Mucosa of rectum (tissue), 2 donors: ENCODE data around the gene CHRM2.

Source experiments
- H3K27ac ChIP-seq, 2 donors: one replicate each; pipeline ENCODE4 v1.7.0; 2013; ENCODE audit warnings: inconsistent platforms in 2 of 2, low read depth in 2 of 2, low read length in 2 of 2
- H3K27me3 ChIP-seq, 2 donors: one replicate each; pipeline ENCODE4 v1.7.0; 2013; ENCODE audit warnings: low read length in 2 of 2; ENCODE audit not compliant: control insufficient read depth in 2 of 2, insufficient read depth in 2 of 2
- H3K36me3 ChIP-seq, 2 donors: one replicate each; pipeline ENCODE4 v1.7.0; 2013; ENCODE audit warnings: low read length in 2 of 2; ENCODE audit not compliant: control insufficient read depth in 2 of 2, insufficient read depth in 2 of 2
- H3K4me1 ChIP-seq, 2 donors: one replicate each; pipeline ENCODE4 v1.7.0; 2013; ENCODE audit warnings: low read length in 2 of 2, mild to moderate bottlenecking in 1 of 2; ENCODE audit not compliant: control insufficient read depth in 2 of 2, insufficient read depth in 2 of 2
- H3K4me3 ChIP-seq, 2 donors: one replicate each; pipeline ENCODE4 v1.7.0; 2013; ENCODE audit warnings: low read length in 2 of 2
- H3K9ac ChIP-seq, 2 donors: one replicate each; pipeline ENCODE4 v1.7.0; 2013; ENCODE audit warnings: low read length in 2 of 2, low read depth in 1 of 2, mild to moderate bottlenecking in 1 of 2
- H3K9me3 ChIP-seq, 2 donors: one replicate each; pipeline ENCODE4 v1.7.0; 2013; ENCODE audit warnings: low read length in 2 of 2; ENCODE audit not compliant: control insufficient read depth in 2 of 2
- donor health status: healthy.
- donor health status: Normal muscosa, but diverticular disease.

The CHRM2 gene

GRCh38 chr7:136950331-136950730 is 81.9 kb downstream of the CHRM2 start:
- Histone ChIP-seq H3K27ac (no peak overlapping the region), H3K9ac (no peak overlapping the region), H3K27me3 (no peaks in the 10 kb centered on the region), H3K9me3 (peaks cover 0 to 2% of the 10 kb centered on the region in 2 donors), H3K4me1 (no peaks in the 10 kb centered on the region), H3K4me3 (no peak overlapping the region), H3K36me3 (no peaks in the 10 kb centered on the region)

GRCh38 chr7:136953386-136953785 is 84.9 kb downstream of the CHRM2 start:
- Histone ChIP-seq H3K4me3 (no peak overlapping the region), H3K9me3 (no peaks in the 10 kb centered on the region), H3K9ac (no peak overlapping the region), H3K27me3 (no peaks in the 10 kb centered on the region), H3K4me1 (no peaks in the 10 kb centered on the region), H3K27ac (no peak overlapping the region), H3K36me3 (no peaks in the 10 kb centered on the region)

GRCh38 chr7:136956232-136956631 is 87.8 kb downstream of the CHRM2 start:
- H3K36me3 ChIP-seq, result no peaks in the 10 kb centered on the region
- H3K4me1 ChIP-seq, result no peaks in the 10 kb centered on the region
- H3K9ac ChIP-seq, result no peak overlapping the region
- peaks cover 0 to 3% of the 10 kb centered on the region in 2 donors for H3K9me3 ChIP-seq
- H3K27me3 ChIP-seq, result no peaks in the 10 kb centered on the region
- H3K27ac ChIP-seq, result no peak overlapping the region
- H3K4me3 ChIP-seq, result no peak overlapping the region

- no peaks in the 10 kb centered on the region for H3K27me3 ChIP-seq
- H3K4me3 ChIP-seq, result no peak overlapping the region
- H3K27ac ChIP-seq, result no peak overlapping the region
- H3K9ac ChIP-seq, result no peak overlapping the region
- no peaks in the 10 kb centered on the region for H3K36me3 ChIP-seq
- no peaks in the 10 kb centered on the region for H3K4me1 ChIP-seq
- peaks cover 0 to 3% of the 10 kb centered on the region in 2 donors for H3K9me3 ChIP-seq
These were observed 88.2 kb downstream of the CHRM2 start for GRCh38 chr7:136956671-136957070.

GRCh38 chr7:136957391-136957790 is 88.9 kb downstream of the CHRM2 start:
- Histone ChIP-seq H3K36me3 (no peaks in the 10 kb centered on the region), H3K27me3 (no peaks in the 10 kb centered on the region), H3K9me3 (peaks cover 0 to 3% of the 10 kb centered on the region in 2 donors), H3K27ac (no peak overlapping the region), H3K9ac (no peak overlapping the region), H3K4me3 (no peak overlapping the region), H3K4me1 (no peaks in the 10 kb centered on the region)

- no peaks in the 10 kb centered on the region for H3K27me3 ChIP-seq
- H3K27ac ChIP-seq, result no peak overlapping the region
- H3K9me3 ChIP-seq, result peaks cover 0 to 3% of the 10 kb centered on the region in 2 donors
- H3K4me3 ChIP-seq, result no peak overlapping the region
- H3K36me3 ChIP-seq, result no peaks in the 10 kb centered on the region
- no peak overlapping the region for H3K9ac ChIP-seq
- H3K4me1 ChIP-seq, result no peaks in the 10 kb centered on the region
These were observed 89.6 kb downstream of the CHRM2 start for GRCh38 chr7:136958016-136958415.

- H3K9ac ChIP-seq, result no peak overlapping the region
- no peaks in the 10 kb centered on the region for H3K9me3 ChIP-seq
- H3K27me3 ChIP-seq, result no peaks in the 10 kb centered on the region
- no peak overlapping the region for H3K4me3 ChIP-seq
- no peak overlapping the region for H3K27ac ChIP-seq
- H3K36me3 ChIP-seq, result no peaks in the 10 kb centered on the region
- no peaks in the 10 kb centered on the region for H3K4me1 ChIP-seq
These were observed 95.9 kb downstream of the CHRM2 start for GRCh38 chr7:136964347-136964746.

- Histone ChIP-seq H3K27me3 (no peaks in the 10 kb centered on the region), H3K36me3 (no peaks in the 10 kb centered on the region), H3K27ac (no peak overlapping the region), H3K9ac (no peak overlapping the region), H3K4me1 (no peaks in the 10 kb centered on the region), H3K9me3 (peaks cover 0 to 1% of the 10 kb centered on the region in 2 donors), H3K4me3 (no peak overlapping the region)
These were observed 98.4 kb downstream of the CHRM2 start for GRCh38 chr7:136966825-136967224.

GRCh38 chr7:136969761-136970160 is 101.3 kb downstream of the CHRM2 start:
- Histone ChIP-seq H3K27me3 (no peaks in the 10 kb centered on the region), H3K9me3 (peaks cover 0 to 2% of the 10 kb centered on the region in 2 donors), H3K27ac (no peak overlapping the region), H3K36me3 (no peaks in the 10 kb centered on the region), H3K4me1 (no peaks in the 10 kb centered on the region), H3K4me3 (no peak overlapping the region), H3K9ac (no peak overlapping the region)

GRCh38 chr7:136971776-136972175 is 103.3 kb downstream of the CHRM2 start:
- Histone ChIP-seq H3K9ac (no peak overlapping the region), H3K27me3 (no peaks in the 10 kb centered on the region), H3K9me3 (peaks cover 0 to 2% of the 10 kb centered on the region in 2 donors), H3K36me3 (no peaks in the 10 kb centered on the region), H3K4me1 (no peaks in the 10 kb centered on the region), H3K4me3 (no peak overlapping the region), H3K27ac (no peak overlapping the region)
